BLaER1 (cell line): ENCODE measurements around the gene STARD4.
A peak's percentile ranks its signal among the peaks of the same experiment; 100 is the strongest.

Experiments
- H3K27ac ChIP-seq: shearing (Covaris generic); formaldehyde crosslinking; 2 replicates; pipeline ENCODE4 v1.8.1; 2022
- H3K27me3 ChIP-seq: shearing (Covaris generic); formaldehyde crosslinking; 2 replicates; pipeline ENCODE4 v1.8.1; 2022
- H3K36me3 ChIP-seq: shearing (Covaris generic); formaldehyde crosslinking; 2 replicates; pipeline ENCODE4 v1.8.1; 2022
- H3K4me1 ChIP-seq: shearing (Covaris generic); formaldehyde crosslinking; 2 replicates; pipeline ENCODE4 v1.8.1; 2022
- H3K4me2 ChIP-seq: shearing (Covaris generic); formaldehyde crosslinking; 2 replicates; pipeline ENCODE4 v1.8.1; 2022
- H3K4me3 ChIP-seq: shearing (Covaris generic); formaldehyde crosslinking; 2 replicates; pipeline ENCODE4 v1.8.1; 2022
- H3K9ac ChIP-seq: shearing (Covaris generic); formaldehyde crosslinking; 2 replicates; pipeline ENCODE4 v1.8.1; 2022
- H3K9me3 ChIP-seq: shearing (Covaris generic); formaldehyde crosslinking; 2 replicates; pipeline ENCODE4 v1.8.1; 2022
- H4K20me1 ChIP-seq: shearing (Covaris generic); formaldehyde crosslinking; 2 replicates; pipeline ENCODE4 v1.8.1; 2022
- Cebpa-rat ChIP-seq: shearing (Covaris generic); IDR thresholded peaks from 2 replicates; pipeline ENCODE4 v1.8.1; 2022

Gene STARD4

DNA sequence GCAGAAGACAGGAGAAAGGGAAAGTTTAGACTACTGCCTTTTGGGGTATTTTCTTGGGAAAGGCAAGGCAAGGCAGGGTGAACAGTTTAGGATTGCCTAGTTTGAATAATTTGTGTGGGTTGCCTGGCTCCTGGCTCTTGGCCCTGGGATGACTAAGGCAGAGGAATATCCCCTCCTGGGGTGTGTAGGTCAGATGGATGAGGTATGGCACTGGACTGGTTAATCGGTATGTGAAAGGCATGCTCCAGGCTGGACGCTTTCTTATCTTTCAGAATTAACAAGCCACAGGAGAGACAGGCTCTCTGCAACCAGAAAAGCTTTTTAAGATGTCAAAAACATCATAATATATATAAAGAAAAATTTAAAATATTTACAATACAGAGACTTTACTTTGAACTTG, 58.6 kb downstream of the STARD4 start:
- no peak overlapping the region for H3K27ac ChIP-seq
- no peak overlapping the region for H3K4me3 ChIP-seq
- no peak for TF ChIP-seq Cebpa-rat
- no peaks in the 10 kb centered on the region for H3K4me1 ChIP-seq
- no peak overlapping the region for H3K4me2 ChIP-seq
- no peaks in the 10 kb centered on the region for H3K9me3 ChIP-seq
- H4K20me1 ChIP-seq = no peaks in the 10 kb centered on the region
- H3K36me3 ChIP-seq = no peaks in the 10 kb centered on the region
- H3K27me3 ChIP-seq = no peaks in the 10 kb centered on the region
- no peak overlapping the region for H3K9ac ChIP-seq

DNA sequence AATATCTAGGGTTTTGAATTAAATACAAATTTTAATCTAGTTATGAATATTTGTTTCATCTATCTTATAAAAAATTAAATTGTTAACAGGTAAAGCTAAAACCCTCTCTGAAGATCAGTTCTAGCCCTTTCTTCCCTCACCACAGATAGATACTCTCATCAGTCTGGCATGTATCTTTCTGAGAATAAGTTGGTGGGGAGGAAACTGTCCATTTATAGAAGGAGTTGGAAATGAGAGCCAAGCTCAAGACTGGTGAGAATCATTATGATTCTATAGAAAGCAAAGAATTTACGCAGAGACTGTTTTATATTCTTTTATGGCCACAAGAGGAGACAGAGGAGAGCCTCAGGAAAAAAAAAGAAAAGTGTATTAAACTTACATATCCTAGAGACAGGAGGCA, 59.0 kb downstream of the STARD4 start:
- no peaks in the 10 kb centered on the region for H3K9me3 ChIP-seq
- no peak for TF ChIP-seq Cebpa-rat
- H3K4me3 ChIP-seq = no peak overlapping the region
- H3K4me1 ChIP-seq = no peaks in the 10 kb centered on the region
- H4K20me1 ChIP-seq = no peaks in the 10 kb centered on the region
- H3K4me2 ChIP-seq = no peak overlapping the region
- no peak overlapping the region for H3K27ac ChIP-seq
- no peaks in the 10 kb centered on the region for H3K36me3 ChIP-seq
- no peaks in the 10 kb centered on the region for H3K27me3 ChIP-seq
- no peak overlapping the region for H3K9ac ChIP-seq

DNA sequence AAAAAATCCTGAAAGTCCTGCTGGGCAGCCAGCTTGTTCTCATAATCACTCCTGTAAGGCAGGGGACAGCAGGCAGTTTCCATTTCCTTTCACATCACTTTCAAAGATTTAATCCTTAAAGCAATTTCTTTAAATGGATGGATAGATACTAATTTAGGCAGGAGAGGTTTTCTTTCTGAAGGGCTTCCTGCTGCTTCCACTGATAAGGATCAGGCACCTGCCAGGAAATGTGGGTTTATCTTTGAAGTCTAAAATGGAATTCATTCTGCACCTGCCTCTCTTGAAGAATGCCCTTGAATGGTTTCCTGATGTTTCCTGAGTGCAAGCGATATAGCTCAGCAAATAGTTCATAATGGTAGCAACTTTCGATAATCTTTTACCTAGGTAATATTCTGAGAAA, 64.5 kb downstream of the STARD4 start:
- Histone ChIP-seq H3K4me1 (peaks cover 6% of the 10 kb centered on the region), H3K27ac (no peak overlapping the region), H3K9me3 (no peaks in the 10 kb centered on the region), H3K9ac (no peak overlapping the region), H3K4me2 (peak overlapping the region; percentile 1; the same call in 1 of the 2 replicates), H4K20me1 (no peaks in the 10 kb centered on the region), H3K4me3 (no peak overlapping the region), H3K27me3 (no peaks in the 10 kb centered on the region), H3K36me3 (no peaks in the 10 kb centered on the region)
- TF ChIP-seq Cebpa-rat = no peak

DNA sequence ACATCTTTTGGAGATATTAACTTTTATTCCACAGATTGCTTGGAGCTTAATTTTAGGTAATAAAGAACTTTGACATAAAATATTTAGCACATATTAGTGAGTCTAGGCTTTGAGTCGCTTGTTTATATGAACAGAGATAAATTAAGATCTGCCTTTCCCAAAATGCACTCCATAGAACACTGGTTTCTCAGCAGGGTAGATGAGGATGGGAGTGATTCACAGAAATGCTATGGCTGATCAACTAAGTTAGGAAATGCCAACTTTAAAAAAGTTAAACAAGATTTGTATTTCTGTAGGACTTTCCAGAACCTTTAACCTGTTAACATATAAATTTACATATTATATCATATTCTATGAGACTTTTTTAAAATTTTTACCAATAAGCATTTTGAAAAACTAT, 65.2 kb downstream of the STARD4 start:
- no peaks in the 10 kb centered on the region for H3K36me3 ChIP-seq
- H3K9ac ChIP-seq = no peak overlapping the region
- TF ChIP-seq Cebpa-rat = no peak

More for the DNA sequence above, 65.2 kb downstream of the STARD4 start:
- peaks cover 6% of the 10 kb centered on the region for H3K4me1 ChIP-seq
- no peaks in the 10 kb centered on the region for H4K20me1 ChIP-seq
- H3K27ac ChIP-seq = no peak overlapping the region
- no peak overlapping the region for H3K4me3 ChIP-seq
- no peaks in the 10 kb centered on the region for H3K27me3 ChIP-seq
- no peak overlapping the region for H3K4me2 ChIP-seq
- H3K9me3 ChIP-seq = no peaks in the 10 kb centered on the region
